Measurements from ENCODE around the gene SEMA3G.

SEMA3G gene

DNA sequence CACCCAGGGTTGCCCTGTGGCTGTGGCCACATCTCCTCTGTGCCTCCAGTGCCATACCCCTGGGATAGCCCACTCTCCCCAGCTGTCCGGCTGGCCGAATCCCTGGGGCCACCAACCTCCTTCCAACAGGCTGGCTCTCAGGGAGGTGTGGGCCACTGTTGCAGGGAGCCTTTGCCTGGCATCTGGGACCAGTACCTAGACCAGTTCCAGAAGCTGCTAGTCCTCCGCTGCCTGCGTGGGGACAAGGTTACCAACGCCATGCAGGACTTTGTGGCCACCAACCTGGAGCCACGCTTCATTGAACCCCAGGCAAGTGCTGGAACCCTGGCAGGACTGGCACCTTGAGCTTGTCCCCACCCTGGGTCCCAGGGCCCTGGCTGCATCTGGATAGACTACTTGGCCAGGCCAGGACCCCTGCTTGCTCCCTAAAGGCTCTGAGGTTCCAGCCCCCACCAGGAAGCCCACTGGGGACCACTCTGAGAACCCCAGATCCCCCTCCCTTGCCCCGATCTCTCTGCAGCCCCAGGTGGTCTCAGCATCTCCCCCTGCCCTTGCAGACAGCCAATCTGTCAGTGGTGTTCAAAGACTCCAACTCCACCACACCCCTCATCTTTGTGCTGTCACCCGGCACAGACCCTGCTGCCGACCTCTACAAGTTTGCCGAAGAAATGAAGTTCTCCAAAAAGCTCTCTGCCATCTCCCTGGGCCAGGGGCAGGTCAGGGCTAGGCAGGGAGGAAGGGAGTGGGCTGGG lies 50.0 kb downstream of the SEMA3G start:
- DNase-seq, result no peak

- no peak for DNase-seq
Observed at GRCh38 chr3:52393959-52394670, 50.8 kb downstream of the SEMA3G start.

GRCh38 chr3:52393131-52393807 lies 51.6 kb downstream of the SEMA3G start:
- no peak for DNase-seq

DNA sequence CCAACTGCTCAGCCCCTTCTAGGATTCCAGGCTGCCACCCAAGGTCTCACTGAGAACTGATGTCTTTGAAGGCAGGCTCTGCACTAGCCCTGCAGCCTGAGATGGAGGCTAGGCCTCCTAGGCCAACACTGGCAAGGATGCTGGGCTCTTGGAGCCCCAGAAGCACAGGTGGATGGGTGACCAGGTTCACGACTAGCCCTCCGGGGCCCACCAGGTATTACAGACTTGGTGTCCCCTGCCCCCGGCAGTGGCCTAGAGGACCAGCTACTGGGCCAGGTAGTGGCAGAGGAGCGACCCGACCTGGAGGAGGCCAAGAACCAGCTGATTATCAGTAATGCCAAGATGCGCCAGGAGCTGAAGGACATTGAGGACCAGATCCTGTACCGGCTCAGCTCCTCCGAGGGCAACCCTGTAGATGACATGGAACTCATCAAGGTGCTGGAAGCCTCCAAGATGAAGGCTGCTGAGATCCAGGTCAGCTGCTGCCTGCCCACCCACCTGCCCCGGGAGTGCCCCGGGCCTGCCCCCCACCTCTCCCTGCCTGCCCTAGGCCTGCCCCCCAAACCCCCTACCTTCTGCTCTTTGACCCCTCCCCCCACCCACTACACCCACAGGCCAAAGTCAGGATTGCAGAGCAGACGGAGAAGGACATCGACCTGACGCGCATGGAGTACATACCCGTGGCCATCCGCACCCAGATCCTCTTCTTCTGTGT lies 52.5 kb downstream of the SEMA3G start:
- no peak for DNase-seq

DNA sequence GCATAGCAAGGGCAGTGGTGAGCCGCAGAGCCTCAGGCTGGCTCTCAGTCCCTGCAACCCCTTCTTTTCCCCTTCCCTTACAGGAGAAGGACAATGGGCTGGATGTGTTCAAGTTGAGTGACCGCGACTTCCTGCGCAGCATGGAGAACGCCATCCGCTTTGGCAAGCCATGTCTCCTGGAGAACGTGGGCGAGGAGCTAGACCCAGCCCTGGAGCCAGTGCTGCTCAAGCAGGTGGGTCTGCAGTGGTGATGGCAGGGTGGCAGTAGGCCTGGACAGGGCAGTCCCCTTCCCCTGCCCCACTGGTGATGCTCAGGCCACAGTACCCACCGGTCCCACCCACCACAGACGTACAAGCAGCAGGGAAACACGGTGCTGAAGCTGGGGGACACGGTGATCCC lies 53.8 kb downstream of the SEMA3G start:
- DNase-seq, result no peak

GRCh38 chr3:52388933-52389332 lies 56.0 kb downstream of the SEMA3G start:
- DNase-seq, result no peak

DNA sequence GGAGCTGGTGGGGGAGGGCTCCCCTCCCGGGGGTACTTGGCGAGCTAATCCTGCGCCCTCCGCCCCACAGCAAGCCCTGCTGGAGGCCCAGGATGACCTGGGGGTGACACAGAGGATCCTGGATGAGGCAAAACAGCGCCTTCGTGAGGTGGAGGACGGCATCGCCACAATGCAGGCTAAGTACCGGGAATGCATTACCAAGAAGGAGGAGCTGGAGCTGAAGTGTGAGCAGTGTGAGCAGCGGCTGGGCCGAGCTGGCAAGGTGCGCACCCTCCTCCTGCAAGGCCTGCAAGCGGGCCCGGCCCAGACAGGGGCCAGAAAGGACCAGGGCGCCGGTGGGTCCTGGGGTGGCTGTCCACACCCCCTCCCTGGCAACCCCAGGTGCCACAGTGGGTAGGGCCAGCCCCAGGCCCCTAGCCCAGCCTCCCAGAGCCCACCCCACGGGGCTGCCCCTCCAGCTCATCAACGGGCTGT lies 56.5 kb downstream of the SEMA3G start:
- DNase-seq, result no peak

DNA sequence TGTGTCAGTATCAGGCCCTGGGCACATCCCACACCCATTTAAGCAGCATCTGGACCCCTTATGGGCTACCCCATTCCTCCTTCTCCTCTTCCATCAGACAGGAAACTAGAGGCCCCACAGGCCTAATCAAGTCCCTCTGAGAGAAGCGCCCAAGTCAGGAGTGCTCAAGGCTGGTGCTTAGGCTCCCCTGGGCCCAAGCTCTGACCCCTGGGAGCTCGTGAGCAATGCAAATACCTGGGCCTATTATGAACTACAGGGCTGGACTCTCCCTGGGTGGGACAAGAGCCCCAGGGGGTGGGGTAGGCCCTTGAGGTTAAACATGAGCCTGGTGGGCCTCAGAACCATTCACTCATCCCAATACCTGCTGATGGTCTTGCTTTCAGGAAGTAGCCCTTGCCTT lies 57.4 kb downstream of the SEMA3G start:
- no peak for DNase-seq

- peak; percentile 92 for DNase-seq
Observed at GRCh38 chr3:52385157-52385556, 59.7 kb downstream of the SEMA3G start.

DNA sequence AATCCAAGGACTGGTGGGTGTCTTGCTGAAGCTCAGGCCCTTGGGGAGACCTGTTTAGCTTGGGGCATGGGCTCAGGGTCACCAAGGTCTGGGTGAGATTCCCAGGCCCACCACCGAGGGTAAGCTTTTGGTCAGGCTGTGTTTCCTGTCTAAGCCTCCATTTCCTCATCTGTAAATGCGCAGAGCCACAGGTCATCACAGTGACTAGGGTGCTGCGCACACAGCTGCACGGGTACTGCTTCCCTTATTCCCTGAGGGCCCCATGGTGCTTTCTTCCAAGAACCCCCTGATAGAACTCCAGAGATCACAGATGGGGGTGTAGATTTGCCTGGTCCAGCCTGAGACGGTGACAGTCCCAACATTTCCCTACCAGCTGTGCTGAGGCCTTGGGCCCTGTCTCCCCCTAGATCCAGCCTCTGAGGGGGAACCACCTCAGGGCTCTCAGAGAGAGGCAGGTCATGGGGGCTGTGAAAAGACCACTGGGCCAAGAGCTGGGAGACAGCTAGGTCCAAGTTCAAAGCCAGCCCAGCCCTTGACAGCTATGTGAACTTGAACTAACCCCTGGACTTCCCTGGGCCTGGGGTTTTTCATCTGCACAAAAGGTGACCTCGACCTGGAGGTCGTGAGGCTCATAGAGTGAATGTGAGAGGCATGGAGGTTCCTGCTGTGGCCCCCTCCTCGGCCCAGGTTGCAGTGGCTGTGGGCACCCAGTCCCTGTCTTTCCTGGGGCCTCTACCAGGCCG lies 60.7 kb downstream of the SEMA3G start:
- DNase-seq, result no peak

DNA sequence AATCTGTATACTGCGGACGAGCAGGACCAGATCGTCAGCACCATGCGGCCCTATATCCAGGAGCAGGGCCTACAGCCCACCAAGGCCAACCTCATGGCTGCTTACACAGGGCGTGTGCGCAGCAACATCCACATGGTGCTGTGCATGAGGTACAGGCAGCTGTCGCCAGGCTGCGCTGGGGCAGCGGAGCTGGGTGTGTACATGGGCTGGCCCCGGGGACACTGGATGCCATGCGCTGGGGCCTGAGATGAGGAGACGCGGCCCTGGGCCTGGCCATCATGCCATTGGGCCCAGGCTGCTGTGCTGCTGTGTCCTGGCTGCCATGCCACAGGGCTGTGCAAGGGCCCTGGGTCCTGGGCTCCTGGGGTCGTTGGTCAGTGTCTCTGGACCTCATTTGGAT lies 61.5 kb downstream of the SEMA3G start:
- DNase-seq, result no peak
